NB4 (cell line): ENCODE data around the gene TGFBR3.

Experiments used
- CTCF ChIP-seq: IDR thresholded peaks from one replicate; pipeline ENCODE4 v1.5.1; 2012; ENCODE audit warnings: low read depth, low read length
- MAX ChIP-seq: IDR thresholded peaks from 2 replicates; pipeline ENCODE4 v1.6.1; 2011; ENCODE audit warnings: low read depth, low read length
- POLR2A ChIP-seq: IDR thresholded peaks from 2 replicates; pipeline ENCODE4 v1.6.1; 2011; ENCODE audit warnings: mild to moderate bottlenecking; ENCODE audit not compliant: insufficient read length; ENCODE audit errors: extremely low read depth

GRCh38 chr1:91809317-91809716, 76.6 kb downstream of the TGFBR3 start:
- TF ChIP-seq MAX (no peak), CTCF (no peak), POLR2A (no peak)
